HEK293 (cell line): ENCODE data around the gene PCOLCE2.

Experiments
- CTCF ChIP-seq: fragments of 450-650 bp; formaldehyde crosslinking; IDR thresholded peaks from 2 replicates; pipeline ENCODE4 v1.5.1; 2016; ENCODE audit warnings: missing biosample characterization, missing genetic modification characterization
- ZNF10 ChIP-seq: fragments of 450-650 bp; formaldehyde crosslinking; IDR thresholded peaks from 2 replicates; pipeline ENCODE4 v1.5.1; 2017; ENCODE audit warnings: missing biosample characterization, missing genetic modification characterization
- ZNF560 ChIP-seq: fragments of 450-650 bp; formaldehyde crosslinking; IDR thresholded peaks from 2 replicates; pipeline ENCODE4 v1.5.1; 2017; ENCODE audit warnings: missing biosample characterization, missing genetic modification characterization, borderline replicate concordance
- TF ChIP-seq, protein P1 (sequence below): fragments of 450-650 bp; formaldehyde crosslinking; IDR thresholded peaks from 2 replicates; pipeline ENCODE4 v1.5.1; 2016; ENCODE audit warnings: missing biosample characterization, missing genetic modification characterization

- TF ChIP-seq CTCF = no peak
- no peak for TF ChIP-seq ZNF560 (tag by site-specific recombination)
- TF ChIP-seq ZNF10 (tag by site-specific recombination) = no peak
- TF ChIP-seq, protein P1, sequence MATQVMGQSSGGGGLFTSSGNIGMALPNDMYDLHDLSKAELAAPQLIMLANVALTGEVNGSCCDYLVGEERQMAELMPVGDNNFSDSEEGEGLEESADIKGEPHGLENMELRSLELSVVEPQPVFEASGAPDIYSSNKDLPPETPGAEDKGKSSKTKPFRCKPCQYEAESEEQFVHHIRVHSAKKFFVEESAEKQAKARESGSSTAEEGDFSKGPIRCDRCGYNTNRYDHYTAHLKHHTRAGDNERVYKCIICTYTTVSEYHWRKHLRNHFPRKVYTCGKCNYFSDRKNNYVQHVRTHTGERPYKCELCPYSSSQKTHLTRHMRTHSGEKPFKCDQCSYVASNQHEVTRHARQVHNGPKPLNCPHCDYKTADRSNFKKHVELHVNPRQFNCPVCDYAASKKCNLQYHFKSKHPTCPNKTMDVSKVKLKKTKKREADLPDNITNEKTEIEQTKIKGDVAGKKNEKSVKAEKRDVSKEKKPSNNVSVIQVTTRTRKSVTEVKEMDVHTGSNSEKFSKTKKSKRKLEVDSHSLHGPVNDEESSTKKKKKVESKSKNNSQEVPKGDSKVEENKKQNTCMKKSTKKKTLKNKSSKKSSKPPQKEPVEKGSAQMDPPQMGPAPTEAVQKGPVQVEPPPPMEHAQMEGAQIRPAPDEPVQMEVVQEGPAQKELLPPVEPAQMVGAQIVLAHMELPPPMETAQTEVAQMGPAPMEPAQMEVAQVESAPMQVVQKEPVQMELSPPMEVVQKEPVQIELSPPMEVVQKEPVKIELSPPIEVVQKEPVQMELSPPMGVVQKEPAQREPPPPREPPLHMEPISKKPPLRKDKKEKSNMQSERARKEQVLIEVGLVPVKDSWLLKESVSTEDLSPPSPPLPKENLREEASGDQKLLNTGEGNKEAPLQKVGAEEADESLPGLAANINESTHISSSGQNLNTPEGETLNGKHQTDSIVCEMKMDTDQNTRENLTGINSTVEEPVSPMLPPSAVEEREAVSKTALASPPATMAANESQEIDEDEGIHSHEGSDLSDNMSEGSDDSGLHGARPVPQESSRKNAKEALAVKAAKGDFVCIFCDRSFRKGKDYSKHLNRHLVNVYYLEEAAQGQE (tag by site-specific recombination) = no peak
Observed at GRCh38 chr3:142910280-142910679, 21.4 kb upstream of the PCOLCE2 start.
